Activated CD4-positive, alpha-beta T cell treated with anti-CD3 and anti-CD28 coated beads for 36 hours (primary cell): Measurements from ENCODE around the gene NRDE2. TPM values are rescaled to one million over a fixed set of nuclear protein-coding genes. Genes with fewer than 3 reads are reported as not detected.
"Not testable (repeated sequence)": the region's sequence is repeated elsewhere in the genome, so short reads cannot be mapped to it uniquely, and the experiment has no call there.

Source experiments
- ATAC-seq: fragments of 200-7000 bp; cut with Tn5 transposase; one replicate; pipeline ENCODE4 v1.10.0; 2021; ENCODE audit warnings: mild to moderate bottlenecking, moderate library complexity
- CTCF ChIA-PET: fragments of 350-600 bp; sonication (Branson Sonifier 250); formaldehyde crosslinking; loops from one replicate; lab custom pipeline; 2021; ENCODE audit warnings: antibody characterized with exemption; lab: Charles Lee
- POLR2A ChIA-PET: fragments of 350-600 bp; sonication (Branson Sonifier 250); formaldehyde crosslinking; loops from one replicate; lab custom pipeline; 2021; ENCODE audit warnings: antibody characterized with exemption, inconsistent platforms; lab: Charles Lee
- DNase-seq: peaks from one replicate; pipeline ENCODE4 v3.0.0-alpha.2; 2020
- H3K27ac Mint-ChIP-seq: one replicate; pipeline ENCODE4 v1.8.0; 2021; ENCODE audit warnings: mixed read lengths
- H3K27me3 Mint-ChIP-seq: one replicate; pipeline ENCODE4 v1.8.0; 2021; ENCODE audit warnings: mixed read lengths
- H3K36me3 Mint-ChIP-seq: one replicate; pipeline ENCODE4 v1.8.0; 2021; ENCODE audit warnings: low read depth, mixed read lengths
- H3K4me1 Mint-ChIP-seq: one replicate; pipeline ENCODE4 v1.8.0; 2021; ENCODE audit warnings: mixed read lengths
- H3K4me3 Mint-ChIP-seq: one replicate; pipeline ENCODE4 v1.8.0; 2021; ENCODE audit warnings: mild to moderate bottlenecking, moderate library complexity, mixed read lengths
- H3K9me3 Mint-ChIP-seq: one replicate; pipeline ENCODE4 v1.8.0; 2021; ENCODE audit warnings: low read depth, mixed read lengths
- intact Hi-C, 2 experiments: fragments of 100-400 bp; cut with DNase I in 1 of 2; cut with micrococcal nuclease in 1 of 2; formaldehyde crosslinking; loops; one replicate each; pipeline versions ENCODE4 v1.14.2 to v1.15.1; 2022 to 2024; cut with DNase I, micrococcal nuclease
- total RNA-seq, 2 experiments: library from RNA; stranded (reverse); gene quantifications; one replicate each; pipeline ENCODE4 v1.2.3, GENCODE V29; 2021

Gene NRDE2
- total RNA-seq, 2 experiments from 2014 or later: 22.8 to 25.3 TPM

- no peak overlapping the region for H3K4me3 Mint-ChIP-seq
- H3K9me3 Mint-ChIP-seq: no peaks in the 10 kb centered on the region
- H3K27me3 Mint-ChIP-seq: no peaks in the 10 kb centered on the region
- H3K4me1 Mint-ChIP-seq: no peaks in the 10 kb centered on the region
- ChIA-PET POLR2A (no interaction called here), CTCF (interaction anchor here (1.0 kb wide), 1 partner anchor 10 kb away, joined by 3 read pairs; no protein-coding TSS in a partner anchor)
- intact Hi-C loops: no loop called here
- no peak overlapping the region for H3K27ac Mint-ChIP-seq
- ATAC-seq: no peak
- no peaks in the 10 kb centered on the region for H3K36me3 Mint-ChIP-seq
- DNase-seq: no peak
Observed at GRCh38 chr14:90358359-90358758, 26.6 kb upstream of the NRDE2 start.

GRCh38 chr14:90356925-90357324, 25.2 kb upstream of the NRDE2 start:
- DNase-seq: no peak
- no peak overlapping the region for H3K27ac Mint-ChIP-seq
- H3K36me3 Mint-ChIP-seq: no peaks in the 10 kb centered on the region
- H3K4me1 Mint-ChIP-seq: no peaks in the 10 kb centered on the region
- H3K27me3 Mint-ChIP-seq: no peaks in the 10 kb centered on the region
- no peak for ATAC-seq
- intact Hi-C loops: no loop called here
- H3K9me3 Mint-ChIP-seq: no peaks in the 10 kb centered on the region
- CTCF ChIA-PET: no interaction called here
- POLR2A ChIA-PET: no interaction called here
- H3K4me3 Mint-ChIP-seq: no peak overlapping the region

GRCh38 chr14:90355540-90356518, 24.1 kb upstream of the NRDE2 start:
- Mint-ChIP-seq H3K27me3 (no peaks in the 10 kb centered on the region), H3K9me3 (no peaks in the 10 kb centered on the region), H3K27ac (no peak overlapping the region), H3K4me3 (no peak overlapping the region), H3K4me1 (no peaks in the 10 kb centered on the region), H3K36me3 (no peaks in the 10 kb centered on the region)
- ATAC-seq (no peak), DNase-seq (no peak)
- ChIA-PET POLR2A (no interaction called here), CTCF (no interaction called here)
- intact Hi-C loops: no loop called here

GRCh38 chr14:90354551-90355298, 23.0 kb upstream of the NRDE2 start:
- ChIA-PET CTCF (no interaction called here), POLR2A (no interaction called here)
- H3K27ac Mint-ChIP-seq: no peak overlapping the region
- H3K4me1 Mint-ChIP-seq: peaks cover 2% of the 10 kb centered on the region
- intact Hi-C loops: no loop called here
- no peak overlapping the region for H3K4me3 Mint-ChIP-seq
- no peaks in the 10 kb centered on the region for H3K27me3 Mint-ChIP-seq
- H3K36me3 Mint-ChIP-seq: no peaks in the 10 kb centered on the region
- no peaks in the 10 kb centered on the region for H3K9me3 Mint-ChIP-seq
- DNase-seq: no peak
- ATAC-seq: no peak

GRCh38 chr14:90349739-90350138, 18.0 kb upstream of the NRDE2 start:
- peak; percentile 30 for DNase-seq
- Mint-ChIP-seq H3K27me3 (no peaks in the 10 kb centered on the region), H3K9me3 (no peaks in the 10 kb centered on the region), H3K4me1 (peaks cover 4% of the 10 kb centered on the region), H3K4me3 (no peak overlapping the region), H3K36me3 (no peaks in the 10 kb centered on the region), H3K27ac (no peak overlapping the region)
- no peak for ATAC-seq
- POLR2A ChIA-PET: interaction anchor here (0.7 kb wide), 1 partner anchor 54 kb away, joined by 6 read pairs; no protein-coding TSS in a partner anchor
- intact Hi-C loops: no loop called here
- CTCF ChIA-PET: interaction anchor here (0.6 kb wide), 2 partner anchors 49 to 186 kb away, joined by 3 to 4 read pairs; no protein-coding TSS in a partner anchor

- H3K27ac Mint-ChIP-seq: no peak overlapping the region
- H3K36me3 Mint-ChIP-seq: no peaks in the 10 kb centered on the region
- ChIA-PET POLR2A (no interaction called here), CTCF (interaction anchor here (0.9 kb wide), 1 partner anchor 11 kb away, joined by 3 read pairs; no protein-coding TSS in a partner anchor)
- H3K4me1 Mint-ChIP-seq: peaks cover 4% of the 10 kb centered on the region
- intact Hi-C loops: no loop called here
- DNase-seq: no peak
- no peaks in the 10 kb centered on the region for H3K9me3 Mint-ChIP-seq
- no peaks in the 10 kb centered on the region for H3K27me3 Mint-ChIP-seq
- no peak for ATAC-seq
- no peak overlapping the region for H3K4me3 Mint-ChIP-seq
Observed at GRCh38 chr14:90348270-90348669, 16.5 kb upstream of the NRDE2 start.

GRCh38 chr14:90345239-90345557, 13.5 kb upstream of the NRDE2 start:
- no peak overlapping the region for H3K27ac Mint-ChIP-seq
- DNase-seq (no peak), ATAC-seq (no peak)
- H3K27me3 Mint-ChIP-seq: peaks cover 2% of the 10 kb centered on the region
- H3K36me3 Mint-ChIP-seq: no peaks in the 10 kb centered on the region
- ChIA-PET POLR2A (no interaction called here), CTCF (no interaction called here)
- H3K9me3 Mint-ChIP-seq: no peaks in the 10 kb centered on the region
- H3K4me1 Mint-ChIP-seq: peaks cover 4% of the 10 kb centered on the region
- H3K4me3 Mint-ChIP-seq: no peak overlapping the region
- intact Hi-C loops: no loop called here

- Mint-ChIP-seq H3K4me3 (no peak overlapping the region), H3K27ac (no peak overlapping the region), H3K27me3 (peaks cover 6% of the 10 kb centered on the region), H3K4me1 (peaks cover under 1% of the 10 kb centered on the region), H3K9me3 (no peaks in the 10 kb centered on the region), H3K36me3 (no peaks in the 10 kb centered on the region)
- intact Hi-C loops: no loop called here
- POLR2A ChIA-PET: no interaction called here
- CTCF ChIA-PET: interaction anchor here (0.5 to 0.6 kb wide), 2 partner anchors 646 to 1421 kb away, joined by 3 read pairs; no protein-coding TSS in a partner anchor
- ATAC-seq (no peak), DNase-seq (no peak)
Observed at GRCh38 chr14:90344331-90345238, 12.8 kb upstream of the NRDE2 start.

- Mint-ChIP-seq H3K27me3 (peaks cover 9% of the 10 kb centered on the region), H3K36me3 (no peaks in the 10 kb centered on the region), H3K4me3 (no peak overlapping the region), H3K4me1 (no peaks in the 10 kb centered on the region), H3K9me3 (no peaks in the 10 kb centered on the region), H3K27ac (no peak overlapping the region)
- intact Hi-C loops: no loop called here
- POLR2A ChIA-PET: no interaction called here
- no peak for DNase-seq
- CTCF ChIA-PET: no interaction called here
- no peak for ATAC-seq
Observed at GRCh38 chr14:90342327-90342726, 10.6 kb upstream of the NRDE2 start.

- ATAC-seq: no peak
- Mint-ChIP-seq H3K4me3 (no peak overlapping the region), H3K9me3 (no peaks in the 10 kb centered on the region), H3K27ac (no peak overlapping the region), H3K4me1 (no peaks in the 10 kb centered on the region), H3K36me3 (no peaks in the 10 kb centered on the region), H3K27me3 (peaks cover 15% of the 10 kb centered on the region)
- ChIA-PET POLR2A (no interaction called here), CTCF (no interaction called here)
- DNase-seq: no peak
- intact Hi-C loops: no loop called here
Observed at GRCh38 chr14:90341784-90342183, 10.0 kb upstream of the NRDE2 start.

- H3K27ac Mint-ChIP-seq, POLR2A ChIA-PET, H3K4me1 Mint-ChIP-seq, DNase-seq, ATAC-seq, H3K4me3 Mint-ChIP-seq, intact Hi-C loops, H3K36me3 Mint-ChIP-seq, H3K9me3 Mint-ChIP-seq: not testable (repeated sequence)
- CTCF ChIA-PET: interaction anchor here (1.2 kb wide), 1 partner anchor 28 kb away, joined by 3 read pairs; no protein-coding TSS in a partner anchor
- H3K27me3 Mint-ChIP-seq: peaks cover 15% of the 10 kb centered on the region
Observed at GRCh38 chr14:90341232-90341631, 9.5 kb upstream of the NRDE2 start.
